ENCODE results near the gene TMEM253.

- TF ChIP-seq EZH2 (IDR thresholded peaks at IDR 0.05) (no peak), POLR2AphosphoS5 (IDR thresholded peaks at IDR 0.05; ENCODE audit: borderline replicate concordance, low read depth, low read length) (no peak), FOXP2 (optimal IDR thresholded peaks at IDR 0.05; ENCODE audit: control extremely low read depth, extremely low read length, insufficient read depth) (no peak)
Observed at GRCh38 chr14:21118933-21119332, 18.1 kb downstream of the TMEM253 start.

Data from SK-N-MC (cell line).